Stimulated activated CD4-positive, alpha-beta T cell treated with anti-CD3 and anti-CD28 coated beads, Interleukin-1b, Interleukin-23, amount 100 ng/mL, for 24 hours (primary cell): ENCODE results near the gene LCNL1.

Source experiments
- DNase-seq, 4 experiments: peaks; one replicate each; pipeline ENCODE4 v3.0.0-alpha.2; 2020; ENCODE audit warnings: low read depth in 4 of 4, low spot score in 1 of 4

Gene LCNL1

GRCh38 chr9:137009217-137009616 is 26.4 kb downstream of the LCNL1 start:
- DNase-seq, result no peak

GRCh38 chr9:137009938-137010732 is 27.3 kb downstream of the LCNL1 start:
- no peak for DNase-seq

GRCh38 chr9:137011156-137011555 is 28.4 kb downstream of the LCNL1 start:
- DNase-seq, result no peak

- DNase-seq, result no peak
Measured at GRCh38 chr9:137011907-137012675, 29.3 kb downstream of the LCNL1 start.

- no peak for DNase-seq
Measured at GRCh38 chr9:137012694-137013570, 30.1 kb downstream of the LCNL1 start.

- DNase-seq, result no peak
Measured at GRCh38 chr9:137013571-137013940, 30.8 kb downstream of the LCNL1 start.

GRCh38 chr9:137014166-137014565 is 31.4 kb downstream of the LCNL1 start:
- no peak for DNase-seq

- DNase-seq, result no peak
Measured at GRCh38 chr9:137014776-137015539, 32.2 kb downstream of the LCNL1 start.

- DNase-seq, result no peak
Measured at GRCh38 chr9:137015540-137015930, 32.7 kb downstream of the LCNL1 start.

- no peak for DNase-seq
Measured at GRCh38 chr9:137015976-137016375, 33.2 kb downstream of the LCNL1 start.

- no peak for DNase-seq
Measured at GRCh38 chr9:137016436-137016835, 33.6 kb downstream of the LCNL1 start.

GRCh38 chr9:137017071-137017470 is 34.3 kb downstream of the LCNL1 start:
- DNase-seq, result no peak

GRCh38 chr9:137017791-137018497 is 35.2 kb downstream of the LCNL1 start:
- no peak for DNase-seq

- DNase-seq, result no peak
Measured at GRCh38 chr9:137018761-137019559, 36.2 kb downstream of the LCNL1 start.

GRCh38 chr9:137019891-137020683 is 37.3 kb downstream of the LCNL1 start:
- no peak for DNase-seq

GRCh38 chr9:137020771-137021567 is 38.2 kb downstream of the LCNL1 start:
- DNase-seq, result no peak

- DNase-seq, result no peak
Measured at GRCh38 chr9:137021568-137021978, 38.8 kb downstream of the LCNL1 start.
